IPS-18c (cell line): ENCODE measurements around the gene COMP.
"Not testable (repeated sequence)": the region's sequence is repeated elsewhere in the genome, so short reads cannot be mapped to it uniquely, and the experiment has no call there.

ENCODE experiments used
- H3K4me3 ChIP-seq: 2 replicates; pipeline ENCODE4 v1.7.0; 2013; ENCODE audit warnings: low read depth, mild to moderate bottlenecking, low read length, moderate library complexity; ENCODE audit not compliant: insufficient read depth
- H3K9me3 ChIP-seq: one replicate; pipeline ENCODE4 v1.6.1; 2013; ENCODE audit warnings: mild to moderate bottlenecking, low read length, moderate library complexity; ENCODE audit not compliant: control insufficient read depth, insufficient read depth

The COMP gene

DNA sequence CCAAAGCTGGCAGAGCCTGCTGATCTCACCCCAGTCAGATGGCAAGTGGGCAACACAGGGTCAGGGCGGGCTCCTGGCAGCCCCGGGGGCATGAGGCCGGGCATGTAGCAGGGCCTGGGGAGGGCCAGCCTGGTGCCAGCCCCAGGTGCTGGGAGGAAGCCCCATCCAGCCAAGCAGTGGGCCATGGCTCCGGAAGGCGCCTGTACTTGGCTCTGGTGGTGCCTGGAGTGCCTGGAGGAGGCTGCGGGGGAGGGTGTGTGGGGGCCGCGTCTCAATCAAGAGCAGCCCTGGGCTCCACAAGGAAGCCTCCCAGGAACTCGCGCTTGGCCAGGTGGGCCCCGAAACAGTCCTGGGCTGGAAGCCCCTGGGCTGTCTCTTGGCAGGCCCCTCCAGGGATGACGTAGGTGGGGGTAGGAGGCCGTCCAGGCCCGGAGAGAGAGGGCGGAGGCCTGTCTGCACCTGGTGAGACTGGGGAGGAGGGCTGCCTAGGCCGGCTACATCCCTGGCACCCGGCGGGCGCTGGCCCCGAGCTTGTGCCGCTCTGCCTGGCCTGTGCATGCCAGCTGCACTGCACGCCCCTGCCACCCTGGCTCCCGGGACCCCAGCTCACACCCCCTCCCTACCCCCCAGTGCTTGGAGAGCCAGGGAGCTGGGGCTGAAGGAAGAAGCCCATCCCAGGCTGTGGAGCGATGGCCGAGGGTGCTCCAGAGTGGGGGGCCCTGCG, 45.9 kb downstream of the COMP start:
- Histone ChIP-seq H3K4me3 (no peak overlapping the region), H3K9me3 (no peaks in the 10 kb centered on the region)

DNA sequence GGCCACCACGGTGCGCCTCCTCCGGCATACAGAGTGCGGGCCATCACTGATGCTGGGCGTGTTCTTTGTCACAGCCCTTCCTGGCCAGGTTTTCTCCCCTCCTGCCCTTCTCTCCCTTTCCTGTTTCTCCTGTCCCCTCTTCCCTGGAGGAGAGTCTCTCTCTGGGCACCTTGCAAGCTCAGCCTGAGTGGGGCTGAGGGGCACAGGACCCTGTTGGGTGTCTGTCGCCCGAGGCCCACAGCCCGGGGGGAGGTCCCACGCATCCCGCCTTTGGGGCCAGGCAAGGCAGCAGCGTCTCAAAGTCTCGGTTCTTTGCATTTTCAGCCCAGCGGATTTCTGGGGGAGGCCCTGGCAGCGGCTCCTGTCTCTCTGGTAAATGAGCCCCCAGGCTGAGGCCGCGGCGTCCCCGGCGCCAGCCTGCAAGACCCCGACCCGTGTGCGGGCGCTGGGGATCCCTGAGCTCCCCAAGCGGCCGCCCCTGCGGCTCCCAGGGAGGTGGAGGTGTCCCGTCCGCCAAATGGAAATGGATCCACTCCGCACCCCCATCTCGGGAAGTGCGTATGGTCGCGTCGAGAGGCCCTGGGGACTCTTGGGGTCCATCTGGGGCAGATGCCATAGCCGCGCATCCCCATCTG, 47.2 kb downstream of the COMP start:
- Histone ChIP-seq H3K9me3 (no peaks in the 10 kb centered on the region), H3K4me3 (no peak overlapping the region)

DNA sequence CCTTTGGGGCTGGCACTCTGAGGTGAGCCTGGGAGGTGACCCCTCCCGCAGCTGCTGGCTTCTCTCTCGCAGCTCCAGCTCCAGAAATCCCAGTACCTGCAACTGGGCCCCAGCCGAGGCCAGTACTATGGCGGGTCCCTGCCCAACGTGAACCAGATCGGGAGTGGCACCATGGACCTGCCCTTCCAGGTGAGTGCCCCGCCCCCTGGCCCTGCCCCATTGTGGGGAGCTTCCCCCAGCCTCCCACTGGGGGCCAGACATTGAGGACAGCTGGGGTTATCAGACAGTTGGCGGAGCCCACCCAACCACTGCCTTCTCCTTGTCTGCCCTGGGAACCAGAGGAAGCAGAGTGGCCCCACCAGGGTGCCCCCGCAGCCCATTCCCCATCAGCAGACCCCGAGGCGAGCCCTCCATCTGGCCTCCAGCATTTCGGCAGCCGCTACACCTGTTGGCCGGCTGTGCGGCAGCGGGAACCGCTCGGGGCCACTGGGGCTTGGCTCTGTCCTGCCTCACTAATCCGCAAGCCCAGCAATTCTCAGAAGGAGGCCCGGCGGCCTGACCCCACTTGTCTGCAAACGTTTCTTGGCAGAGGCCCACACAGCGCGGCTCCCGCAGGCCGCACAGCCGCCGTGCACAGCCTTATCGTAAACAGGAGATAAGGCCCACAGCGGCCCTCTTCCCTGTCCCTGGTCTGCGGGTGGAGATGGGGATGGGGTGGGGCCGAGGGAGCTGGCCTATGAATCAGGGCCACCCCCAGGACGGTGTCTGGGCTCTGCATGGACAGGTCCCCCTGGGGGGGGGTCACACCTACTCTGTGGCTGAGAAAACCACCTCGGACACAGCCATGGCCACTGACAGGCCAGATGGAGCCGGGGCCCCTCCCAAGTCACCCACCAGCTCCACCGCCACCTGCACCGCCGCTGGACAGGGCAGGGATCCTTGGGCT, 48.0 kb downstream of the COMP start:
- H3K4me3 ChIP-seq: no peak overlapping the region
- H3K9me3 ChIP-seq: no peaks in the 10 kb centered on the region

DNA sequence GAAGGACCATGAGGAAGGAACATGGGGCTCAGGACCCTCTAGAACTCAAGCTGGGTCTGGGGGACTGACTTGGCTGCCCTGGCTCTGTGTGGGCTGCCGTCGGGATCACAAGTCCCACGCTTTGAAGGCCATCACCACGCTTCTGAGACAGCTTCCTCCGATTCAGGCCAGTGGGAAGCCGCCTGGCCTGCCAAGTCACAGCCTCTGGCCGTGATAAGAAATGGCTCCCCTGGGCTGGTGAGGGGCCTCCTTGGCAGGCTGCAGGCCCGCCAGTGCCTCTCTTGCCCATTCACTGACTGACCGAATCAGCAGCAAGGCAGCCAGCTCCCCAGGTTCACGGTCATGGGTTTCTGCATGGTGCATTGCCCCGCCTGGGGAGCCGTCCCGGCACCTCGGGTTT, 48.8 kb downstream of the COMP start:
- H3K9me3 ChIP-seq: no peaks in the 10 kb centered on the region
- no peak overlapping the region for H3K4me3 ChIP-seq

DNA sequence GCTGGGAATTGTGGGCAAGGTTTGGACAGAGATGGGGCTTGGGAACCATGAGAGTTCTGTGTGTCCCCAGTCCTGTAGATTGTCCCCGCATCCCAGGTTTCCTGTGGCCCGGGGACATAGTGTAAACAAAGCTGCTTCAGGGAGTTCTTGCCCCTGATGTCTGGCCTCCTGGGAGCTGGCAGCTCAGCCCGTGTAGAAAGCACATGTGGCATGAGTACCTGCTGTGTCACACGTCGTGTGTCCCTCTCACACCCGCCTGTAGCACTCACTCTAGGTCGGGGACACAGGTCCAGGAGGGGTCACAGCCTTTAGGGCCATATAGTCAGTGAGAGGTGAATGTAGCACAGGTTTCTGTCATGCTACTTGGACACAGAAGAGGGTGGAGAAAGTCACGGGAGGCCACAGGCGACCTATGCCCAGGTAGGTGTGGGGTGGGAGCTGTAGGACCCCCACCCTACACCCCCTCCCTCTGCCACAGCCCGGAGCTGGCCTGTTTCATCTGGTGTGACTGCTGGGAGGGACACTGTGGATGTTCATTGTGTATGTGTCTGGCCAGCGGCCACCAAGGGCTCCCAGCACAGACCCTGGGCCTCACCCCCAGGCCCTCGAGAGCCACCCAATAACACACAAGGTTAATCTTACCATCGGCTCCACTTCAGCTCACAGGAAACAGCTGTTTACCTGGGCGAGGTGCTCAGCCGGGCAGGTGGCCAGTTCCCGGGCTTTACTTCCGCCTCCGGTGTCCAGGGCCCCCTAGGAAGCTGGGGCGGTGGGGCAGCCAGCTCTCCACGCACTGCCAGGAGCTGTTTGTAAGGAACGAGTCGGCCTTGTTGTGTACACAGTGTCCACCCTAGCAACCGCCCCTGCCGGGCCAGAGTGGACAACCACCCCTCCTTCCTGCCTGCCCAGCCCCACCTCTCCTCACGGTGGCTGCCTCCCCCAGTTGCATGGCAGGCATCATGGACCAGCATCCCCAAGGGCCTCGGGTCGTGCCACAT, 49.7 kb downstream of the COMP start:
- no peak overlapping the region for H3K4me3 ChIP-seq
- no peaks in the 10 kb centered on the region for H3K9me3 ChIP-seq

DNA sequence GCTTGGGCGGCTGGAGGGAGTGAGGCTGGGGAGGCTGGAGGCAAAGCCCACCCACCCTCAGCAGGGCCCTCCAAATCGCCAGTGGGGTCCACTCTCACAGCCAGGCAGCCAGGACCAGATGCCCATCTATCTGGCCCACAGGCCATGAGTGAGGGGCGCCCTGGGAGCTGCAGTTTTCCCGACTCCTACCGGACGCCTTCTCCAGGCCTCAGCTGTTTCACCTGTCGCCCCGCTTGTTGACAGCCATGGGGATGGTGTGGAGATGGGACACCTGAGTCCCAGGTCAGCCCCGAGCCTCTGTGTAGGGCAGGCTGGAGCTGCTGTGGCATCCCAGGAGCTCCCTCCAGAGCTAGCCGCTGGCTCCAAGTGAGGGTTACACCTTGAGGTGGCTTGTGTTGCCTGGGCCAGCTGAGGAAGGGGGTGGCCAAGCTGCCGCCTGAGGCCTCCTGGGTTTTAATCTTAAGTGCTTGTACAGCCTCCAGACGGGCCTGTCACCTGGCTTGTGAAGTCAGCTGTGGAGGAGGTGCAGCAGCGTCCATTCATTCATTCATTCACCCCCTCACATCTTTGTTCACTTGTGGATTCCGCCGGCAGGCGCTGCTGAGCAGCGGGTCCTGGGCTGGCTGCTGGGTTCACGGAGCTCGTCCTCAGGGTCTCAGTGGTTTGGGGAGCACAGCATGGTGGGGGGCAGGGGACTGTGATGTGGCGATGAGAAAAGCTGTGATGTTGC, 52.0 kb downstream of the COMP start:
- Histone ChIP-seq H3K9me3 (no peaks in the 10 kb centered on the region), H3K4me3 (no peak overlapping the region)

DNA sequence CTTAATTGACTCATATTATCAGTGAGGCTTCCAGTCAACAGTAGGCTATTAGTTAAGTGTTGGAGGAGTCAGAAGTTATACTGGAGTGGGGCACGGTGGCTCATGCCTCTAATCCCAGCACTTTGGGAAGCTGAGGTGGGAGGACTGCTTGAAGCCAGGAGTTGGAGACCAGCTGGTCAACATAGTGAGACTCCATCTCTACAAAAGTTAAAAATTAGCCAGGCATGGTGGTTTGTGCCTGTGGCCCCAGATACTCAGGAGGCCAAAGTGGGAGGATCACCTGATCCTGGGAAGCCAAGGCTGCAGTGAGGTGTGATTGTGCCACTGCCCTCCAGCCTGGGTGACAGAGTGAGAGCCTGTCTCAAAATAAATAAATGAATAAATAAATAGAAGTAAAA, 53.2 kb downstream of the COMP start:
- no peak overlapping the region for H3K4me3 ChIP-seq
- no peaks in the 10 kb centered on the region for H3K9me3 ChIP-seq

DNA sequence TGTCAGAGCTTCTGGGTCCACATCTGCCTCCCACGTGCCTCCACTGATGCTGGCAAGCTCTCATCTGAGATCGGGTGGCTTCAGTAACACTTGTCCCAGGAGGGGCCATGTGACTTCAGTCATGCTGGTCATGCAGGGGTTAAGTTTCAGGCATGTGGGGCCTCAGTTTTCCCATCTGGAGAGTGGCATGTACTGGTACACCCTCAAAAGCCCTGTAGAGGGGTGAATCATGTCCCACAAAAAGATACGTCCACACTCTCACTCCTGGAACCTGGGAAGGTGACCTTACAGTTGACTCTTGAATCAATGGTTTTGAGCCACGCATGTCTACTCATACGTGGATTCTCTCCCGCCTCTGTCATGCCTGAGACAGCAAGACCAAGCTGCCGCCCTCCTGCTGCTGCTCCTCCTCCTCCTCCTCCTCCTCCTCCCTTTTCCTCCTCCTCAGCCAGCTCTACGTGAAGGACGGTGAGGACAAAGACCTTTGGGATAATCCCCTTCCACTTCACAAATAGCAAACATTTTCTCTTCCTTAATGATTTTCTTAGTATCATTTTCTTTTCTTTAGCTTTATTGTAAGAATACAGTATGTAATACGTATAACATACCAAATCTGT, 53.7 kb downstream of the COMP start:
- Histone ChIP-seq H3K4me3 (no peak overlapping the region), H3K9me3 (no peaks in the 10 kb centered on the region)

DNA sequence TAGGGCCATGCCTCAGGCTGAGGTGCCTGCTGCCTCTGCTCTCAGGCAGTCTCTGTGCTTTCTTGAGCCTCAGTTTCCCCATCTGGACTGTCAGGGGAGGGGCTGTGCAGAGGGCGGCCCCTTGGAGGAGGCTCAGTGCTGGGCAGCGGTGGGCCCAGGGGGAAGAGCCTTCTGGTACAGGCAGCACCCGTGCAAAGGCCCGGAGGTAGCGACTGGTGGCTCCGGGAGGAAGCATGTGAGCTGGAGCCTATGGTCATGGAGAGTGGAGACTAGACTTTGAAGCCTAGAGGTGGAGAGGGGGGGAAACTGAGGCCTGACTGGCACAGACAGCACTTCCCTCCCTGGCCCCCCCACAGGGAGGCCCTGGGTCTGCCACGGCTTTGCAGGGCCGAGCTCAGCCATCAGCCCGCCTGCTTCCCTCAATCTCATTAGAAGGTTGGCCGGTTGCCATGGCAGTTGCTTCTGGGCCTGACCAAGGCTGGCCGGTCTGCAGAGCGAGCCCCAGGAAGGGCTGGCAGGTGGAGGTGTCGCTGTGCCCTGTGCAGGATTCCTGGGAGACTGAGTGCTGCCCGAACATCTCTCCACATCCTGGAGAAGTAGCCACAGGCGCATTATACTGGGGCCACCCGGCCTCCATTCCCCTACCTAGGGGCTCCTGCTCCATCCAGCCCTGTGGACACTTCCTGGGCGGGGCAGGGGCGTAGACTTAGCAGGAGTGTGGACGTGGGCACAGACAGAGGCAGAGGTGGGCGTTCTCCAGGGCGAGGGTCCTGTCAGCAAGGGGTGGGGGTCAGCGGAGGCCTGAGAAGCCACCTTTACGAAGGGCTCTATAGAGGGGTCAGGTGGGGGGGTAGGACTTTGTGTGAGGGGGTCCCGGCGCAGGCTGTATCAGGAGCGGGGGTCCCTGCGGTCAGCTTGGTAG, 54.4 kb downstream of the COMP start:
- Histone ChIP-seq H3K4me3 (no peak overlapping the region), H3K9me3 (no peaks in the 10 kb centered on the region)

DNA sequence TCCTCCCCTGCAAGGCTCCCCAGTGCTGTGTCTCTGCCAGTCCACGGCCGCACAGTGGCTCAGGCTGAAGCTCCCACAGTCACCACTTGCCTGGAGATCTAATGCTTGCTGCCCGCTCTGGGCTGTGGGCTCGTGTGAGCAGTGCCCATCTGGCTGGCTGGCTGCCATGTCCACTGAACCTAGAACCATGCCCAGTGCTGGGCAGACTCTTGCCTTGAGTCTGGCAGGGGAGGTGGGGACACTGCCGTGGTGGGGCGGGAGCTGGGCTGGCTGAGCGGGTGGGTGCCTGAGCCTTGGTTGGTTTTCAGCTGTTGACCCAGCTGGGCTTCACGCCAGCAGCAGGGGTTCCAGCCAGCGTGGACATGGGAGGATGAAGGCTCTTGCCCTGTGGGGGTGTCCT, 55.4 kb downstream of the COMP start:
- H3K4me3 ChIP-seq: no peak overlapping the region
- H3K9me3 ChIP-seq: no peaks in the 10 kb centered on the region

DNA sequence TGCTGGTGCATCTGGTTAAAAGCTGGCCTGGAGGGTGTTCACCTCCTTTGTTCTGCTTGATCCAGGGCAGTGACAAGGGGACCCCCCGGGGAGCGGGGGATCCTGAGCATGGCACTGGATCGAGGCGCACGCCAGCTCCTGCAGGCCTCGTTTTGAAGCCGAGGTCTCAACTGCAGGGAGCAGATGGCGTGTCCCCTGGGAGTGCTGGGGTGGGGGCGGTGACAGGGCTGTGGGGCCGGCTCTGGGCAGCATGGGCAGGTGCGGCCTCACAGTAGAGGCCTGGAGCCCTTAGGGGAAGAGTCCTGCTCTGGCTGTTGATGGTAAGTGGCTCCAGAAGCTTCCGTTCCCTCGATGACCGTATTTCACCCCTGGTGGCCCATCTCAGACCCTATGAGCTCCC, 55.8 kb downstream of the COMP start:
- Histone ChIP-seq H3K4me3 (no peak overlapping the region), H3K9me3 (no peaks in the 10 kb centered on the region)

DNA sequence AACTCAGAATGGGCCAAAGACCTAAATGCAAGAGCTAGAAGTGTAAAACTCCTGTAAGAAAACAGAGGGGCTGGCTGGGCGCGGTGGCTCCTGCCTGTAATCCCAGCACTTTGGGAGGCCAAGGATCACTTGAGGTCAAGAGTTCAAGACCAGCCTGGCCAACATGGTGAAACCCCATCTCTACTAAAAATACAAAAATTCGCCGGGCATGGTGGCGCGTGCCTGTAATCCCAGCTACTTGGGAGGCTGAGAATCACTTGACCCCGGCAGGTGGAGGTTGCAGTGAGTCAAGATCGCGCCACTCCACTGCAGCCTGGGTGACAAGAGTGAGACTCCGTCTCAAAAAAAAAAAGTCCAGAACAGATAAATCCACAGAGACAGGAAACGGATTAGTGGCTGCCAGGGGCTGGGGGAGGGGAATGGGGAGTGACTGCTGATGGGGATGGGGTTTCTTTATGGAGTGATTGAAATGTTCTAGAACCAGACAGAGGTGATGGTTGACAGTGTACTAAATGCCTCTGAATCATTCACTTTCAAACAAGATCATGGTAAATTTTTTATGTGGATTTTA, 57.3 kb downstream of the COMP start:
- not testable (repeated sequence) for H3K9me3 ChIP-seq, H3K4me3 ChIP-seq

DNA sequence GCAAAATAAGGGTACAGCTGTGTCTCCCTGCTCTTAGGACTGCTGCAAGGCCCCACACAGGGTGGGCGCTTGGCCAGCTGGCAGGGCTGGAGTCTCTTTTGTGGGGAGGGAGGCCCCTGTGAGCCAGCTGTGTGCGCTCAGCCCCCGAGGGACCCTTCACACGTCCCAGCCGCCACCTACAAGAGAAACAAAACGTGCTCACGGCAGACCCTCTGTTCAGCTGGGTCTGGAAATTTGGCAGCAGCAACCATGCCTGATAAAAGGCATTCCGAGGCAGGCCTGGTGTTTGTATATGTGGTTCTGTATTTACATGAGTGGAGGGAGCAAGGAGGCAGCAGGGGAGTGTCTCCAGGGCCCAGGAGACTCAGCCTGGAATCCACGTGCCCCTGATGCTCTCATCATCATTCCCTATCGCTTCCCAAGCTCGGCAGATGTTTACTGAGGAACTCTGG, 57.9 kb downstream of the COMP start:
- H3K4me3 ChIP-seq: no peak overlapping the region
- H3K9me3 ChIP-seq: no peaks in the 10 kb centered on the region
